HEK293T (cell line): ENCODE measurements around the gene PNN.

ENCODE experiments used
- ARNT ChIP-seq: fragments of 450-650 bp; IDR thresholded peaks from 2 replicates; pipeline ENCODE4 v1.6.1; 2017; ENCODE audit warnings: mild to moderate bottlenecking
- BHLHE40 ChIP-seq: fragments of 450-650 bp; IDR thresholded peaks from 2 replicates; pipeline ENCODE4 v1.6.1; 2016; ENCODE audit warnings: mild to moderate bottlenecking, moderate library complexity, borderline replicate concordance
- CTBP1 ChIP-seq: fragments of 450-650 bp; IDR thresholded peaks from 2 replicates; pipeline ENCODE4 v1.6.1; 2016; ENCODE audit warnings: borderline replicate concordance
- ELF4 ChIP-seq: fragments of 450-650 bp; IDR thresholded peaks from 2 replicates; pipeline ENCODE4 v1.6.1; 2017; ENCODE audit warnings: antibody characterized with exemption
- FOXA1 ChIP-seq: fragments of 450-650 bp; IDR thresholded peaks from 2 replicates; pipeline ENCODE4 v1.6.1; 2016; ENCODE audit warnings: mild to moderate bottlenecking
- FOXK2 ChIP-seq: fragments of 450-650 bp; IDR thresholded peaks from 2 replicates; pipeline ENCODE4 v1.6.1; 2016; ENCODE audit warnings: mild to moderate bottlenecking
- FOXM1 ChIP-seq: fragments of 450-650 bp; IDR thresholded peaks from 2 replicates; pipeline ENCODE4 v1.6.1; 2017; ENCODE audit warnings: mild to moderate bottlenecking, borderline replicate concordance
- HDGF ChIP-seq: fragments of 450-650 bp; IDR thresholded peaks from 2 replicates; pipeline ENCODE4 v1.6.1; 2017; ENCODE audit warnings: antibody characterized with exemption, borderline replicate concordance
- LEF1 ChIP-seq: fragments of 450-650 bp; IDR thresholded peaks from 2 replicates; pipeline ENCODE4 v1.6.1; 2017; ENCODE audit warnings: mild to moderate bottlenecking, borderline replicate concordance
- NFRKB ChIP-seq: fragments of 450-650 bp; IDR thresholded peaks from 2 replicates; pipeline ENCODE4 v1.6.1; 2016; ENCODE audit warnings: mild to moderate bottlenecking, moderate library complexity
- SP1 ChIP-seq: fragments of 450-650 bp; IDR thresholded peaks from 2 replicates; pipeline ENCODE4 v1.6.1; 2017
- SUZ12 ChIP-seq: fragments of 450-650 bp; IDR thresholded peaks from 2 replicates; pipeline ENCODE4 v1.6.1; 2016; ENCODE audit warnings: mild to moderate bottlenecking
- TARDBP ChIP-seq: fragments of 450-650 bp; IDR thresholded peaks from 2 replicates; pipeline ENCODE4 v1.6.1; 2016
- ZNF384 ChIP-seq: fragments of 450-650 bp; IDR thresholded peaks from 2 replicates; pipeline ENCODE4 v1.6.1; 2016

DNA sequence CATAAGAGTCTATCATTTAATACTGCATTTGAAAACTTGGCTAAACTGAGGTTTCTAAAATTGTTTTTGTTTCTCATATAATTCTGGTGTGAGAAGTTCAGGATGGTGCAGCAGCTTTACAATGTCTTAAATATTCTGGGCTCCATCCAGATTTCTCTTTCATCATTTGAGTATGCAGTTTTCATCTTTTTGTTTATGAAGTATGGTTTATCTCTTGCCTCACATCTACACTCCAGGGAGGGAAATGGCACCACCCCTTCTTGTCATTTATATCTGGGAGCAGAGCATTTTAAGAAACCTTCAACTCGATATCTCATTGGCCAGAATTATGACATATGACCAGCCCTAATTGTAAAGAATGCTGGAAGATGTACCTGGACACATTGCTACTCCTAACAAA, 36.6 kb upstream of the PNN start:
- no peak for TF ChIP-seq FOXM1
- no peak for TF ChIP-seq LEF1
- no peak for TF ChIP-seq NFRKB
- no peak for TF ChIP-seq BHLHE40
- TF ChIP-seq ELF4: no peak
- TF ChIP-seq HDGF: no peak
- TF ChIP-seq CTBP1: no peak
- no peak for TF ChIP-seq FOXK2
- TF ChIP-seq ZNF384: no peak
- TF ChIP-seq SP1: no peak
- no peak for TF ChIP-seq FOXA1
- TF ChIP-seq TARDBP: no peak
- no peak for TF ChIP-seq ARNT
- no peak for TF ChIP-seq SUZ12
